Measurements from ENCODE around the gene ACAA1. TPM values are rescaled to one million over a fixed set of nuclear protein-coding genes. Genes with fewer than 3 reads are reported as not detected.

The ACAA1 gene
- total RNA-seq (141 and 152 TPM in 2 replicates), polyA plus RNA-seq (213 and 250 TPM in 2 replicates)

- peaks cover 62% of the 10 kb centered on the region for H3K79me2 ChIP-seq
- peak within 1 kb of the TSS; percentile 56 for H3K4me3 ChIP-seq
- peak; percentile 100 for DNase-seq (ENCODE audit: low spot score)
- no peaks in the 10 kb centered on the region for H3K27me3 ChIP-seq
- H3K36me3 ChIP-seq (replicated peaks; ENCODE audit: insufficient read depth, low read depth): no peaks in the 10 kb centered on the region
- peaks cover 46% of the 10 kb centered on the region for H3K4me1 ChIP-seq (ENCODE audit: insufficient read depth)
- no peaks in the 10 kb centered on the region for H3K9me3 ChIP-seq (ENCODE audit: low read depth)
- H4K20me1 ChIP-seq (ENCODE audit: insufficient read depth, poor library complexity, severe bottlenecking): peaks cover 4% of the 10 kb centered on the region
- TF ChIP-seq, protein P1, sequence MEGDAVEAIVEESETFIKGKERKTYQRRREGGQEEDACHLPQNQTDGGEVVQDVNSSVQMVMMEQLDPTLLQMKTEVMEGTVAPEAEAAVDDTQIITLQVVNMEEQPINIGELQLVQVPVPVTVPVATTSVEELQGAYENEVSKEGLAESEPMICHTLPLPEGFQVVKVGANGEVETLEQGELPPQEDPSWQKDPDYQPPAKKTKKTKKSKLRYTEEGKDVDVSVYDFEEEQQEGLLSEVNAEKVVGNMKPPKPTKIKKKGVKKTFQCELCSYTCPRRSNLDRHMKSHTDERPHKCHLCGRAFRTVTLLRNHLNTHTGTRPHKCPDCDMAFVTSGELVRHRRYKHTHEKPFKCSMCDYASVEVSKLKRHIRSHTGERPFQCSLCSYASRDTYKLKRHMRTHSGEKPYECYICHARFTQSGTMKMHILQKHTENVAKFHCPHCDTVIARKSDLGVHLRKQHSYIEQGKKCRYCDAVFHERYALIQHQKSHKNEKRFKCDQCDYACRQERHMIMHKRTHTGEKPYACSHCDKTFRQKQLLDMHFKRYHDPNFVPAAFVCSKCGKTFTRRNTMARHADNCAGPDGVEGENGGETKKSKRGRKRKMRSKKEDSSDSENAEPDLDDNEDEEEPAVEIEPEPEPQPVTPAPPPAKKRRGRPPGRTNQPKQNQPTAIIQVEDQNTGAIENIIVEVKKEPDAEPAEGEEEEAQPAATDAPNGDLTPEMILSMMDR (IDR thresholded peaks at IDR 0.05; ENCODE audit: poor library complexity): no peak
- no peak for TF ChIP-seq EZH2phosphoT487 (IDR thresholded peaks at IDR 0.05; ENCODE audit: low read depth, severe bottlenecking, unreplicated experiment)
- TF ChIP-seq EZH2 (IDR thresholded peaks at IDR 0.05; ENCODE audit: borderline replicate concordance): no peak
- peak within 1 kb of the TSS; percentile 96 for H3K27ac ChIP-seq
- peak within 1 kb of the TSS; percentile 98 for H2AFZ ChIP-seq
- WGBS (ENCODE audit: low lambda C conversion rate, missing lambda C conversion rate): 2% methylated on average over 62 of the region's 66 CpGs
- peak within 1 kb of the TSS; percentile 88 for H3K4me2 ChIP-seq
- no peaks in the 10 kb centered on the region for H3K9me2 ChIP-seq (replicated peaks; ENCODE audit: insufficient read depth)
These were observed at the start of gene ACAA1 for GRCh38 chr3:38136777-38137614. TSS of gene ACAA1 (minus strand) at chr3:38137127. CDS start at chr3:38137035, 92 bp downstream.

DNA sequence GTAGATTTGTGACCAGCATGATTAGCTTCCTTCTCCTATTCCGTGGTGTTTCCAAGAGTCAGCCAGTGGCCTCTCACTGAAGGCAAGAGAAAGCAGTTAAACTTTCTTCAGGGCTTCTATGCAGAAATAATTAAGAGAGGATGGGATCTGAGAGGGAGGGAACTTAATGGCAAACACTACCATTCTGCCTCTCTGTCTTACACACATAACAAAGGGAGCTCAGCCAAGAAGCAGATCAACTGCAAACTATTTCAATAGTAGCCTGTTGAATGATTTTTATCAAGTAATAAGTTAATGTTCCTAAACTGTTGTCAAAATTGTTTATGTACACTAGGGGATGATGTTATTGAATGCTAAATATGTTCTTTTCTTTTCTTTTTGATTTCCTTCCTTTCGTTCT is 40.3 kb upstream of the ACAA1 start:
- Histone ChIP-seq H2AFZ (no peak overlapping the region), H3K4me1 (ENCODE audit: insufficient read depth) (no peaks in the 10 kb centered on the region), H3K4me3 (no peak overlapping the region), H3K4me2 (no peak overlapping the region), H4K20me1 (ENCODE audit: insufficient read depth, poor library complexity, severe bottlenecking) (peaks cover 41% of the 10 kb centered on the region), H3K9me3 (ENCODE audit: low read depth) (no peaks in the 10 kb centered on the region), H3K27me3 (no peaks in the 10 kb centered on the region), H3K27ac (no peak overlapping the region), H3K36me3 (replicated peaks; ENCODE audit: insufficient read depth, low read depth) (no peaks in the 10 kb centered on the region), H3K9me2 (replicated peaks; ENCODE audit: insufficient read depth) (no peaks in the 10 kb centered on the region), H3K79me2 (peaks cover 99% of the 10 kb centered on the region)
- TF ChIP-seq EZH2phosphoT487 (IDR thresholded peaks at IDR 0.05; ENCODE audit: low read depth, severe bottlenecking, unreplicated experiment) (no peak), EZH2 (IDR thresholded peaks at IDR 0.05; ENCODE audit: borderline replicate concordance) (no peak)
- TF ChIP-seq, protein P1 (IDR thresholded peaks at IDR 0.05; ENCODE audit: poor library complexity): no peak
- no peak for DNase-seq (ENCODE audit: low spot score)
- WGBS (ENCODE audit: low lambda C conversion rate, missing lambda C conversion rate): 69% methylated on average over 2 of the region's 2 CpGs

GRCh38 chr3:38173834-38174418 is 37.0 kb upstream of the ACAA1 start:
- no peak overlapping the region for H3K4me3 ChIP-seq
- no peaks in the 10 kb centered on the region for H3K9me3 ChIP-seq (ENCODE audit: low read depth)
- no peaks in the 10 kb centered on the region for H3K4me1 ChIP-seq (ENCODE audit: insufficient read depth)
- H3K9me2 ChIP-seq (replicated peaks; ENCODE audit: insufficient read depth): no peaks in the 10 kb centered on the region
- whole genome bisulfite sequencing (ENCODE audit: low lambda C conversion rate, missing lambda C conversion rate): 92% methylated on average over 5 of the region's 5 CpGs
- DNase-seq (ENCODE audit: low spot score): no peak
- no peaks in the 10 kb centered on the region for H3K36me3 ChIP-seq (replicated peaks; ENCODE audit: insufficient read depth, low read depth)
- no peak overlapping the region for H2AFZ ChIP-seq
- H3K4me2 ChIP-seq: no peak overlapping the region
- H3K27me3 ChIP-seq: no peaks in the 10 kb centered on the region
- no peak overlapping the region for H3K27ac ChIP-seq
- H3K79me2 ChIP-seq: peaks cover 99% of the 10 kb centered on the region
- TF ChIP-seq EZH2 (IDR thresholded peaks at IDR 0.05; ENCODE audit: borderline replicate concordance) (no peak), EZH2phosphoT487 (IDR thresholded peaks at IDR 0.05; ENCODE audit: low read depth, severe bottlenecking, unreplicated experiment) (no peak)
- TF ChIP-seq, protein P1 (IDR thresholded peaks at IDR 0.05; ENCODE audit: poor library complexity): no peak
- H4K20me1 ChIP-seq (ENCODE audit: insufficient read depth, poor library complexity, severe bottlenecking): peaks cover 56% of the 10 kb centered on the region
